Suppressor macrophage treated with lipopolysaccharide for 1 hour (primary cell): ENCODE data around the gene CELF4.

Source experiments
- DNase-seq, 3 donors: peaks; one replicate each; pipeline ENCODE4 v3.0.0-alpha.2; 2020 to 2022

Gene CELF4

GRCh38 chr18:37571266-37571665, 5.7 kb upstream of the CELF4 start:
- no peak for DNase-seq

DNA sequence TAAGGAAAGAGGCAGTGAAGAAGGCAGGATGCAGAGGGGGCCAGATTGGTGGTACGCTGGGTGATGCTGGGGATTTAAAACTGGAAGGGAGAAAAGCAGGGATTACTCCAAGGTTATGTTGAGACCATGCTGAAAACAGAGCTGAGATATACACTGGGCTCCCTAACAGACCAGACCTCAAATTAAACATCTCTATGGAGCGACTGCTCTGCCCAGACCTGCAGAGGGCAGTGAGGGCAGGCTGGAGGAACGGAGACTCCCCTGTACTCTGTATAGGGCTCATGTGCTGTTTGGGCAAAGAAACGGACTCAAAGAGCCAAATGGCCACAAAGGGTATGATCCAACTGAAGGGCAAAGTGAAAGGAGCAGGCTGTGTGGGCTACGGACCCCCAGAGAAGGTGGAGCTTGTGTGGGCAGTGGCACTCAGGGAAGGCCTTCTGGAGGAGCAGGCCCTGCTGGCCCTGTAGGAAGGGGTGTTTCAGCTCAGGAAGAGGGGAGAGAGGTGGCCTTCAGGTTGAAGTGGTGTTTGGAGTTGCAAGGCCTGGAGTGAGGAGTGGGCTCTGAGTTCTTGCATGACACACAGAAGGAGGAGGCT, 4.8 kb upstream of the CELF4 start:
- DNase-seq: no peak

DNA sequence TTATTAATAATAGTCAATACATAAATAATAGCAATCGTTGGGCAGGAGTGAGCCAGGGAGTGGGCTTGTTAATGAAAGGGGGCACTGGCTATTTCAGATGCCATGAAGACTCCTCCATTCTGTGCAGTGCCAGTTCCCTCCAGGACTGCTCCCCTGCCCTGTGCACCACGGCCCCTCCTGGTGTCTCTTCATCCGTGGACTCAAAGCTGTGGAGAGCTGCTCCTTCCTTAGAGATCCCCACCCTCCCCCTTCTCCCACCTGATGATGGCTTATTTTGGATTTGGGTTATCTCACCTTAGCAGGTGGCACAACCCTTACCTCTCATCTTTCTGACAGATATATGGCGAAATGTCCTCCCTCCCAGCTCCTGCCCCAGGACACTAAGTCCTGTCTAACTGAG, 3.1 kb upstream of the CELF4 start:
- no peak for DNase-seq

DNA sequence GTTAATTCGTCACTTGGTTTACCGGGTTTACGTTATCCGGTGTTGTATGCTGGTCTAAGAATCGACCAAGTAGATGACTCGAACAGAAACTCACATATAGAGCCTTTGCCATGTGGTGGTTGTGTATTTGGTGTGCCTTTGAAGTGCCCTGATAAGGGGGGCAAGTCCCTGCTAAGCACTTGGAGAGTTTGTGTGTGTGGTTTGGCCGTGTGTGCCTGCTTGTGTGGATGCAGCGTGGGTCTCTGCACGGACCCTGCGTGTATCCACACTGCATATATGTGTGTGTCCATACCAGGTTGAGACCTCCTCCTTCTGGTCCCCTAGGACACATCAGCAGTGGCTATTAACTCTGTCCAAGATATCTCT, 2.4 kb upstream of the CELF4 start:
- DNase-seq: no peak

DNA sequence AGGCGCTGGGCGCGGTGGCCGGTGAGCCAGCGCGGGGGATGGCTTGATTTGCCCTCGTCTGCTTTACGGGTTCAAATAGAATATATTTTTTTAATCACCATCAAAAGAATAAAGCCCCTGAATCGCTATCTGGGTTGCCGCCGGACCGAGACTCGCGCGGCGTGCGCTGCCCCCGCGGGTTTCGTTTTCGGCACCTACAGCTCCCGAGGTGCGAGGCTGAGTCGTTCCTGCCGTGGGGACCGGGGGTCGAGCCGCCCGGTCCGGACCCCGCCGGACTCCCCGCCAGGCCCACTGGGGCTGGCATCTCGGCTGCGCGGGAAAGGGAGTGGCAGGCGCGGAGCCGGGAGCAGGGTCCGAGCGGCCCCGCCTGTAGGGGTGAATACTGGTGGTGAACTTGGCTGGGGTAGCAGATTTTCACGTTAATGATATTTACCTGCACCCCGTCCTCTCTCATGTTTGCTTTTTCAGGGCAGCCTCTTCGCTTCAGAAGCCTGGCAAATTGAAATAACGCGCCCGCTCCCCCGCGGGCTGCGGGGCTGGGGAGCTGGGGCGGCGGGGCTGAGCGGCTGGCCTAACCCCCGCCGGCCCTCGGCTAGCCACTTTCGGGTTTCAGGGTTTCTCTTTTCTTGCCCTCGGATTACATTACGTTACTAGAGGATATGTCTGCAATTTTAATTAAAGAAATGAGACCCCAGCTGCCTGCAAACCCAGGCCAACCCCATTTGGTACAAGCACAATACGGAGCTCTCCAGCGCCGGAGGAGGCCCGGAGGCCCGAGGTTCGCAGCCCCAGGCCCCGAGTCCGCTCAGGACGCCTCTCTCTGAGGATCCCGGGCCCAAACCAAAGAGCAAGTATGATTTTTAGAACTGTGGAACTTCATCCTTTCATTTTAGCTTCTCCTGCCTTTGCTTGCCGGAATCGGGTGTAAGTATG, 1.7 kb upstream of the CELF4 start:
- DNase-seq: peak in 1 of 3 donors; percentile 15

DNA sequence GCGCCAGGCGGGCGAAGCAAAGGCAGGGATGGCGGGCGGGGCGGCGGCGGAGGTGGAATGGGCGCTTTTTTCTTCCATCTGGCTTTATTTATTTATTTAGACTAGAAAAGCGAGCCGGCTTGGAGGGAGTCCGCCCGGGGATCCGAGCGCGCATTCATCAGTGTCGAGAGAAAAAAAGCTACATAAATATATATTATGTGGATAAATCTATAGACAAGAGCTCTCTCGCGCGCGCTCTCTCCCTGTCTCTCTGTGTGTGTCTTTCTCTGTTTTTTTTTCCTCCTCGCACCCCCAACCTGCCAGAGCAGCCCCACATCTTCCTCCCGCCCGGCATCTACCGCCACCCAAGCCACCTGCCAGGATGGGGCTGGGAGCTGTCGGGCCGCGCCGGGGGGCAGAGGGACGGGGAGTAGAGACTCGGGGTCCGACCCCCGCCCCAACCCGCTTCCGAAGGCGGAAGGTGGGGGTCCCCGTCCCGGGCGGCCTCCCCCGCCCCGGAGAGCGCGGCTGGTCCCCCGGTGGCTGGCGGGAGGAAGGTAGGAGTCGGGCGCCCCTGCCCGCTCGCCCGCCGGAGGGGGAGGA, 972 bp upstream of the CELF4 start:
- no peak for DNase-seq

DNA sequence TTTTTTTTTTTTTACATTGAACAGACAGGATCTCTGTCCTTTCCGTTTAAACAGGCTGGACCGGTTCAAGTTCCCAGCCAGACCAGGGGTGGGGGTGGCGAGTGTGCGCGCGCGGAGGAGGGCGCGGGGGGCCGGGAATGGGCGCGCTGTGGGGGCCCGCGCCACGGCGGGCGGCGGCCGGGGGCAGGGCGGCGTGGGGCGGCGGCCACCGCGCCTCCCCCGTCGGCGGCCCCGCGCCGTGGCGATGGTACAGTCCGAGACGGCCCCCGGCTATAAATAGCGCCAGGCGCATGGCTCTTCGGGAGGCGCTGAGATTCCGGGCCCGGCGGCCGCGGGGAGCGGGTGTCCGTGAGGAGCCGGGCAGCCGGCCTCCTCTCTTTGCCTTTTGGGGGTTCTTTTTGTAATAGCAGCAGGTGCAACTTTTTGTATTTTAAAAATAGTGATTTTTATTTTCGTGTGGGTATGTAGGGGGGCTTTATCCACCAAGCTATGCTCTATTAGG, 430 bp upstream of the CELF4 start:
- peak; percentile 18 to 37 (median 20) for DNase-seq

- peak in 2 of 3 donors; percentile 5 to 36 for DNase-seq
Measured at GRCh38 chr18:37564711-37565100, 892 bp downstream of the CELF4 start.

GRCh38 chr18:37563931-37564392, 1.6 kb downstream of the CELF4 start:
- no peak for DNase-seq

DNA sequence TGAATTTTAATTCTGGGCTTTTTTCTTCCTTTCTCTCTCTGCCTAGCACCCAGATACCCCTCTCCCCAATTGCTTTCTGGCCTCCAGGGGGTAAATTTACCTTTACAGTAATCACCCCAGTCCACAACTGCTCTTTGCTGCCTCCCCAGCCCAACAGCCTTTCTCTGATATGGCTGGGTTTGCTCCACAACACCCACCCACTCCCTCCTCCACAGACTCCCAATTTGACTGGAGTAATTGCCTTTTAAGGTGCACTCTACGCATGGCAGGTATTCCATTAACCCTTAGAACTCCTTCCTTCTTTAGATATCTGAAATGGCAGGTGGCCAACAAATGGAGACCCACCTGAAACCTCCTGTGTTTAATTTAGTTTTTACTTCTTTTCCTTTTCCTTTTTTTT, 3.6 kb downstream of the CELF4 start:
- no peak for DNase-seq

DNA sequence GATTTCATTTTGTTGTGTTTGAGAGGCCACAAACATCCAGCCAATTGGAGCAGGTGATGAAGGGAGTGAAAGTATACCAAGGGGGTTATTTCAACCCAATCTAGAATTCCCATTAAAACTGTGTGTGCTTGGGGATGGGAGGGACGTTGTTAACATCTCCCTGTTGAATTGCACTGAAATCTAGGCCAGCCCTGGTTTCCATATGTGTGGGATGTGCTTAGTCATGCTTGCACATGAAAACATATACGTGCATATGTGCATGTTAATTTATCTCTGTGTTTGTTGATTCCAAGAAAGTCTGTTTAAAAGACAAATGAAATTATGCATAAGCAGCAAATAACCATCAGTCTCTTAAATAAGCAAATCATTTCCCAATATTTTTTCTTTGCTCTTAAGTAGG, 5.6 kb downstream of the CELF4 start:
- no peak for DNase-seq

- DNase-seq: no peak
Measured at GRCh38 chr18:37559194-37559593, 6.4 kb downstream of the CELF4 start.

- DNase-seq: no peak
Measured at GRCh38 chr18:37554399-37554787, 11.2 kb downstream of the CELF4 start.

DNA sequence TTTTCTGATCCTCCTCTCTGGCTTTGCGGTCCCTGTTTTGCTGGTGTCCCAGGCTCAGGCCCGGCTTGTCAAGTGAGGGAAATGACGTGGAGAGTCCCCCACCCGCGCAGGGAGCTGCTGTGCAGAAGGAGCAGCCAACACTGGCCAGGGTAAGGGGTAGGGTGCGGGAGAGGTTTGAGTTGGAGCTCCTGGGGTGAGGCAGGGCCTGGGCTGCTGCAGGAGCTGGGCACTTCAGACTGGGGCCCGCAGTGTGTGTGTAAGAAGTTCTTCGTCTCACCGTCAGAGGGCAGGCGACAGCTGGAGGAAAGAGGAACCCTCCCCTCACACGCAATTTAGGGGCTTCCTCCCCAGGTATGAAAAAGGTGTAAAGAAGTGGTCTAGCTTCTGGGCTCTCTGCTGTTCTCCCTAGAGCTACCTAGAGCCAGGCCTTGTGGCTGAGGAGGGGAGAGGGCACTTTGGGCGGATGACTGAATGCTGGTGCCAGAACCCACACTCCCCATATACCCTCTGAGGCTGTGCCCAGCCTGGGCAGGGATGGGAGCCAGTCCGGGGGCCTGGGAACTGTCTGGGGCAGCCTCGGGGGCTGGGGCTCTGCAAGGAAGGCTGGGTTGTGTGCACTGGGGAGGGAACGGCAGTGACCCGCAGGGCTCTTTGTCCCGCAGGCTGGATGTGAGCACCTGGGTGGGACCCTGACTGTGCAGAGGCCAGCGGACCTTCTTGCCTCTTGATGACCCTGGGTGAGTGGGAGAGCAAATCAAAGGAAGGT, 11.8 kb downstream of the CELF4 start:
- DNase-seq: peak in 1 of 3 donors; percentile 7

DNA sequence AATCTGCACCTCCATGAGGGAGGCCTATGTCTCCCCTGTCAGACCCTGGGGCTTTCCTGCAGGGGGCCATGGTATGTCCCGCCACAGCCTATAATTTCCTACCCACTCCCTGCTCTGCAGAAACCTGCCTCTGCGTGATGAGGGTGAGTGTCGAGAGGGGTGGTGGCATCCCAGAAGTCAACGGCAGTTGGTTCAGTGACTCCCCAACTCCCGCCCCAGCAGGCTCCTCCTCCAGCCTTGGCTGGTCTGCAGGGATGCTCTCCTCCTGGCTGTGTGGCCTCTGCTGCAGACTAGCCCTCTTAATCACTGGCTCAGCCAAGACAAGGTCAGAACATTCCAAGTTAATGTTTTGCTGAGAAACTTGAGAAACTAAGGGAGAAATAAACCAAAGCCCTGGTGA, 13.3 kb downstream of the CELF4 start:
- DNase-seq: no peak

GRCh38 chr18:37551846-37552245, 13.8 kb downstream of the CELF4 start:
- DNase-seq: no peak

DNA sequence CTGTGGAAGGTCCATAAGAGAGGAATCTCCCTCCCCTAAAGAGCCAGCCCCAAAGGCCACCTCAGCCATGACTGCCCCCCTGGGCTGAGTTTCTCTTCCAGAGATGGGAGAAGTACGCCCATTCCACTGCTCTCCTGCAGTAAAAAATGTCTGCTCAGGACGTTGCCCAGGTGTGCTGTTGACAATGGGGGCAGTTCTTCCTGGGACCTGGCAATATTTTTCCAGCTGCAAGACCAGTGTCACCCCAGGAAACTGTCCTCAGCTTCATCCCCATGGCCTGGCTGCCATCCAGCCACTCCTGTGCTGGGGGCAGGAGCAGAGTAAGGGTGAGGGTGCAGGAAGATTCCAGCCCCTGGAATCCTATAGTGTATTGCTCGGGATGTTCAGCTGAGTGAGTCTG, 14.3 kb downstream of the CELF4 start:
- DNase-seq: no peak

DNA sequence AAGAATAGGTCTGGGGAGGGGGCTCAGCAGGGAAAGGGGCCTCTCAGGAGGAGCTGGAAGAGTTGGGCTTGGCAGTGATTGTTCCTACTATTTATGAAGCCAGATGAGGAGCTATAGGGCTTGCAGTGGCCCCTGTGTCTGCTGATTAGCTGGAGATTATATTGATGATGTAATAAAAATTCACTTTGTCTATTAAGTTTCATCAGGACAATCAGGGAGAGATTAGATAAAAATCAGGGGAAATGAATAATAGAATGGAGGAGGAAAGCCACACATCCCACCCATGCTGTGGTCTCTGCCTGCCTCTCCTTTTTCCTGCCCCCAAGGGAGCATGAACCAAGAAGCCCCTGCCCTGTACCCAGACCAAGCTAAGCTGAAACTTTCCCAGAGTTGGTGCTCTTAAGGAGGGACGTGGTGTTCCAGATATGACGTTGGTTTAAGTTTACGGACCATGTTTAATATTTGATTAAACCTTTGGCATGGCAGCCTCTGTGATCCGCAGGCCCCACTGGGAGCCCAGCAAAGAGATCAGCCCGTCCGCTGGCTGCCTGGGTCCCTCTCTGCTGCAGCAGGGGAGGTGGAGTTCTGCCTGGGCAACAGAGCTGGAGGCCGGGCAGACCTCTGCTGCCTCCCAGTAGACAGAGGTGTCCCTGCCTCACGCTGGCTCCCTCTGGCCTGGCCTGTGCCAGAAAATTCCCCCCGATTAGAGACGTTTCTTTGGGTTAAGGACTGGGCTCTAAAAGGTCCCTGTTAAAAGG, 15.3 kb downstream of the CELF4 start:
- no peak for DNase-seq

DNA sequence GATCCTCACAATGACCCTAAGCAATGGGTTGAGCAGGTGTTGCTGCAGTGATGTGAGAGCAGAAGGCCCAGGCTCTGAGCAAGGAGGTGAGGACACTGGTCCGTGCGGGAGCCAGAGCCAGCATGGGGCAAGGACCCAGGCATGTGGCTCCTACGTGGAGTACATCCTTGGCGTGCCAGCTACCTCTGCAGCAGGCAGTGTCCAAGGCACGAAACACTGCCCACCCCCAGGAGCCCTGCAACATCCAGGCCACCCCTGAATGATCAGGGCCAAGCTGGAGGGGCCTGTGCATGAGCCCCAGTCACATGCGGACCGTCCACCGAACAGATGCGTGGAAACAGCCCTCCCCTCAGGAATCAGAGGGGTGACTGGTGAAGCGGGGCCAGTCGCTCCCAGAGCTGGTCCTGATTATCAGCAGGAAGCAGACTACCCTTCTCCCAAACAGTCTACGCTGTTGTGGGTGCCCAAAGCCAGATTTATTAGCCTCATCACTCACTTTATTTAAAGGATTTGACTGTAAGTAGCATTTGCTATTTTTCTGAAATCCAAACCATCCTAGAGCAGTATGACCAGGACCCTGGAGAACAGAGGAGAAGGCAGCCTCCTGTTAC, 16.8 kb downstream of the CELF4 start:
- DNase-seq: no peak

GRCh38 chr18:37547196-37547827, 18.3 kb downstream of the CELF4 start:
- DNase-seq: no peak

DNA sequence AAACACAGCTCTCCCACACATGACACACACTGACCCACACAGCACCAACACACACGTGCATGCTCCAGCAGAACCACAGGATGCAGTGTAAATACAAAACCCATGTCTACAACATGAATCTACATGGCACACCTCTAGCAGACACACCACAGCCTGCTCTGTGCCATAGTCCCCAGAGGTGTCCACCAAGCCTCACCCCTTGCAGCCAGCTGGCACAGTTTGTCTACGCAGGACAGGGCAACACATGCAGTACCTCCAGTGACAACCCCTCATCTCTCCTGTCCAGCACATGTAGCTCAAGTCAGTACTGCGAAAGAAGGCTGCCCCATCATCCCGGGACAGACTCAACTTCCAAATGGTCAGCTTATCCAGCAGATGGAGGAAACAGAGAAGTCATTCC, 18.9 kb downstream of the CELF4 start:
- DNase-seq: no peak

- DNase-seq: no peak
Measured at GRCh38 chr18:37546272-37546537, 19.4 kb downstream of the CELF4 start.
